NOMO-1 (cell line): ENCODE measurements around the gene TRAF6.
"Not testable (repeated sequence)": the region's sequence is repeated elsewhere in the genome, so short reads cannot be mapped to it uniquely, and the experiment has no call there.

Source experiments
- DNase-seq, 2 experiments: peaks; one replicate each; lab custom pipeline; 2025; ENCODE audit not compliant: unreplicated experiment in 2 of 2; lab: John Stamatoyannopoulos, UW

Gene TRAF6

GRCh38 chr11:36509694-36510593 is at the start of gene TRAF6:
TSS of gene TRAF6 (minus strand) at chr11:36510272. CDS start at chr11:36501515, 8,757 bp downstream.
- DNase-seq = peak; percentile 72 to 84

- no peak for DNase-seq
Observed at GRCh38 chr11:36558571-36559413, 48.7 kb upstream of the TRAF6 start.

- DNase-seq = no peak
Observed at GRCh38 chr11:36557991-36558390, 47.9 kb upstream of the TRAF6 start.

GRCh38 chr11:36557390-36557789 is 47.3 kb upstream of the TRAF6 start:
- DNase-seq = not testable (repeated sequence)

GRCh38 chr11:36550385-36551115 is 40.5 kb upstream of the TRAF6 start:
- no peak for DNase-seq

- DNase-seq = peak in 1 of 2 experiments; percentile 30
Observed at GRCh38 chr11:36540998-36541397, 30.9 kb upstream of the TRAF6 start.

- peak; percentile 4 to 34 for DNase-seq
Observed at GRCh38 chr11:36534276-36534840, 24.3 kb upstream of the TRAF6 start.

- DNase-seq = peak; percentile 16 to 29
Observed at GRCh38 chr11:36532941-36533601, 23.0 kb upstream of the TRAF6 start.

GRCh38 chr11:36530840-36531239 is 20.8 kb upstream of the TRAF6 start:
- DNase-seq = no peak

- DNase-seq = no peak
Observed at GRCh38 chr11:36513965-36514364, 3.9 kb upstream of the TRAF6 start.

- DNase-seq = no peak
Observed at GRCh38 chr11:36512016-36512415, 1.9 kb upstream of the TRAF6 start.

GRCh38 chr11:36511062-36511461 is 990 bp upstream of the TRAF6 start:
- DNase-seq = not testable (repeated sequence)

GRCh38 chr11:36510594-36510942 is 496 bp upstream of the TRAF6 start:
- DNase-seq = no peak

GRCh38 chr11:36509201-36509639 is 852 bp downstream of the TRAF6 start:
- DNase-seq = peak in 1 of 2 experiments; percentile 40

GRCh38 chr11:36508743-36509142 is 1.3 kb downstream of the TRAF6 start:
- DNase-seq = no peak

- peak in 1 of 2 experiments; percentile 17 for DNase-seq
Observed at GRCh38 chr11:36507824-36508489, 2.1 kb downstream of the TRAF6 start.

GRCh38 chr11:36501236-36501635 is 8.8 kb downstream of the TRAF6 start:
- DNase-seq = no peak

- peak; percentile 62 to 89 for DNase-seq
Observed at GRCh38 chr11:36500315-36500721, 9.8 kb downstream of the TRAF6 start.

GRCh38 chr11:36499315-36499714 is 10.8 kb downstream of the TRAF6 start:
- DNase-seq = no peak
